Heart right ventricle (tissue), 16 donors: ENCODE data around the gene NFIB. TPM values are rescaled to one million over a fixed set of nuclear protein-coding genes. Genes with fewer than 3 reads are reported as not detected.

Experiments
- ATAC-seq, 8 donors: fragments of 200-7000 bp; cut with Tn5 transposase; one replicate each; pipeline ENCODE4 v1.9.1; 2020; ENCODE audit warnings: mild to moderate bottlenecking in 8 of 8, moderate library complexity in 8 of 8, moderate number of reproducible peaks in 1 of 8
- DNase-seq, 2 donors: peaks; one replicate each; pipeline ENCODE4 v3.0.0-alpha.2; 2020
- H3K27ac ChIP-seq, 10 donors: fragments of 200-600 bp; sonication (generic) in 2 of 10; one replicate each; pipeline versions ENCODE4 v1.5.0 to v1.8.0; 2020 to 2022; ENCODE audit warnings: mild to moderate bottlenecking in 3 of 10
- H3K27me3 ChIP-seq, 7 donors: fragments of 200-600 bp; one replicate each; pipeline ENCODE4 v1.8.0; 2021 to 2022; ENCODE audit warnings: mild to moderate bottlenecking in 2 of 7
- H3K36me3 ChIP-seq, 9 donors: fragments of 200-600 bp; sonication (generic) in 1 of 9; one replicate each; pipeline versions ENCODE4 v1.5.0 to v1.8.0; 2020 to 2022; ENCODE audit warnings: mild to moderate bottlenecking in 2 of 9
- H3K4me1 ChIP-seq, 9 donors: fragments of 200-600 bp; sonication (generic) in 1 of 9; one replicate each; pipeline versions ENCODE4 v1.5.0 to v1.8.0; 2020 to 2022; ENCODE audit warnings: mild to moderate bottlenecking in 4 of 9
- H3K4me3 ChIP-seq, 10 donors: fragments of 200-600 bp; sonication (generic) in 2 of 10; one replicate each; pipeline versions ENCODE4 v1.5.0 to v1.8.0; 2020 to 2022; ENCODE audit warnings: mild to moderate bottlenecking in 7 of 10, moderate library complexity in 2 of 10
- H3K9me3 ChIP-seq, 11 donors: fragments of 200-600 bp in 10 of 11; sonication (generic) in 2 of 11; one replicate each; pipeline versions ENCODE4 v1.5.0 to v1.8.0; 2013 to 2022; ENCODE audit warnings: mild to moderate bottlenecking in 2 of 11, control low read depth in 1 of 11, moderate library complexity in 1 of 11
- CTCF ChIP-seq, 9 donors: fragments of 200-600 bp; sonication (generic) in 2 of 9; IDR thresholded peaks; one replicate each; pipeline versions ENCODE4 v1.5.0 to v1.8.0; 2021 to 2022; ENCODE audit warnings: antibody characterized with exemption in 9 of 9, mild to moderate bottlenecking in 5 of 9, moderate library complexity in 1 of 9
- WGBS, 2 donors: extraction: QIAGEN DNeasy Blood & Tissue Kit; methylation state at CpG; one replicate each; pipeline ENCODE4 v1.1.7; 2013; ENCODE audit warnings: inconsistent platforms in 1 of 2; 5-methylcytosine and 5-hydroxymethylcytosine counted together
- intact Hi-C, 10 donors: fragments of 100-400 bp; cut with DNase I; formaldehyde crosslinking; loops; one replicate each; pipeline versions ENCODE4 v1.11.1 to v1.14.2; 2022
- polyA plus RNA-seq, 2 donors: library from polyadenylated mRNA; stranded (reverse); fragments of 200-250 nt; gene quantifications; one replicate each; pipeline ENCODE4 v1.2.3, GENCODE V29; 2013
- total RNA-seq, 10 donors: library from RNA; stranded (reverse); fragmentation: NEBNext Ultra II Directional in 3 of 10; extraction: Animal tissue kit (Norgen Biotek cat#: 25700) in 3 of 10; gene quantifications; one replicate each; pipeline versions ENCODE4 v1.2.1 to v1.2.4, GENCODE V29; 2021 to 2023
- donor health status: Arrhythmogenic right ventricular cardiomyopathy.
- donor health status: ischemic (EF 13 %, LVEDD 7.1; RV severe dilation, severe dysfunction).
- donor health status: healthy with polysubstance abuse.
- donor health status: DM: no; HTN: yes; CAD: no.
- donor health status: DM: no; HTN: no; CAD: no.
- donor health status: ischemic (EF 25% LVEDD 6.9; RV normal size, moderate dysfunction).
- donor health status: ischemic (EF 25% LVEDD 5.7; RV mildly dilated, moderate dysfunction).
- donor health status: healthy.
- donor health status: DM: yes; HTN: yes; CAD: no.
- donor health status: Ischemic cardiomyopathy.
- donor health status: ischemic (EF 35%, LVEDD 5.7; RV mildly dilated, moderate dysfunction).
- donor health status: nonischemic (EF 11% LVEDD 7.7; RV severe dilation, severe dysfunction).
- donor health status: DM: yes; HTN: yes; CAD: no.
- donor health status: PGD.
- donor health status: ischemic (EF 29% LVEDD 5.4; RV normal size, mild dysfunction).
- donor health status: nonischemic (EF 23%, LVEDD 6.1; RV moderate dilation, normal function).

The NFIB gene
- total and polyA plus RNA-seq, 12 donors, result 16.7 to 145 (median 124) TPM

GRCh38 chr9:14170392-14170931 is 143.5 kb downstream of the NFIB start:
- no peak overlapping the region for H3K27ac ChIP-seq
- no peaks in the 10 kb centered on the region for H3K36me3 ChIP-seq
- no peak overlapping the region for H3K4me3 ChIP-seq
- DNase-seq (no peak), ATAC-seq (peak in 1 of 8 donors; percentile 23)
- no peak for TF ChIP-seq CTCF (IDR thresholded peaks at IDR 0.05)
- H3K9me3 ChIP-seq, result no peaks in the 10 kb centered on the region
- no peaks in the 10 kb centered on the region for H3K27me3 ChIP-seq
- intact Hi-C loops, result no loop called here
- 72 to 81% methylated on average over 2 of the region's 2 CpGs for WGBS, 2 donors
- peaks cover 0 to 48% (median 11%) of the 10 kb centered on the region in 9 donors for H3K4me1 ChIP-seq

- peaks cover 0 to 60% (median 29%) of the 10 kb centered on the region in 9 donors for H3K4me1 ChIP-seq
- ATAC-seq (peak in 2 of 8 donors; percentile 17 to 20), DNase-seq (no peak)
- H3K4me3 ChIP-seq, result no peak overlapping the region
- H3K36me3 ChIP-seq, result no peaks in the 10 kb centered on the region
- WGBS, 2 donors, result 85 to 86% methylated on average over 5 of the region's 5 CpGs
- intact Hi-C loops, result no loop called here
- TF ChIP-seq CTCF (IDR thresholded peaks at IDR 0.05), result no peak
- no peaks in the 10 kb centered on the region for H3K9me3 ChIP-seq
- no peaks in the 10 kb centered on the region for H3K27me3 ChIP-seq
- no peak overlapping the region for H3K27ac ChIP-seq
Measured at GRCh38 chr9:14168381-14168780, 145.6 kb downstream of the NFIB start.

GRCh38 chr9:14165376-14166035 is 148.4 kb downstream of the NFIB start:
- no peaks in the 10 kb centered on the region for H3K36me3 ChIP-seq
- H3K27ac ChIP-seq, result peak overlapping the region in 2 of 10 donors; percentile 20 to 47
- no peaks in the 10 kb centered on the region for H3K9me3 ChIP-seq
- H3K4me3 ChIP-seq, result no peak overlapping the region
- peaks cover 0 to 80% (median 51%) of the 10 kb centered on the region in 9 donors for H3K4me1 ChIP-seq
- intact Hi-C loops, result no loop called here
- no peak for ATAC-seq
- no peak for DNase-seq
- no peak for TF ChIP-seq CTCF (IDR thresholded peaks at IDR 0.05)
- WGBS, 2 donors, result 71 to 77% methylated on average over 4 of the region's 4 CpGs
- no peaks in the 10 kb centered on the region for H3K27me3 ChIP-seq

GRCh38 chr9:14164908-14165307 is 149.0 kb downstream of the NFIB start:
- Histone ChIP-seq H3K27me3 (no peaks in the 10 kb centered on the region), H3K4me1 (peaks cover 0 to 83% (median 54%) of the 10 kb centered on the region in 9 donors), H3K4me3 (no peak overlapping the region), H3K36me3 (no peaks in the 10 kb centered on the region), H3K27ac (peak overlapping the region in 3 of 10 donors; percentile 20 to 47 (median 23)), H3K9me3 (no peaks in the 10 kb centered on the region)
- intact Hi-C loops, result no loop called here
- TF ChIP-seq CTCF (IDR thresholded peaks at IDR 0.05), result no peak
- DNase-seq (no peak), ATAC-seq (peak in 1 of 8 donors; percentile 25)
- WGBS, 2 donors, result 80% methylated on average over 1 of the region's 1 CpG
